ENCODE data around the gene TSC22D3.

The TSC22D3 gene

GRCh38 chrX:107776649-107777535, 1.3 kb upstream of the TSC22D3 start:
- TF ChIP-seq SIN3A (IDR thresholded peaks at IDR 0.05; ENCODE audit: borderline replicate concordance, insufficient read depth, low read length) (no peak), TAF1 (IDR thresholded peaks at IDR 0.05; ENCODE audit: borderline replicate concordance, insufficient read depth, low read length) (no peak), FOXP2 (optimal IDR thresholded peaks at IDR 0.05; ENCODE audit: borderline replicate concordance, extremely low read depth, extremely low read length, insufficient read depth) (no peak), POLR2AphosphoS5 (IDR thresholded peaks at IDR 0.05; ENCODE audit: low read depth, low read length) (no peak), REST (IDR thresholded peaks at IDR 0.05; ENCODE audit: insufficient read depth in 1 of 2, low read depth in 2 of 2, low read length in 2 of 2) (no peak)

DNA sequence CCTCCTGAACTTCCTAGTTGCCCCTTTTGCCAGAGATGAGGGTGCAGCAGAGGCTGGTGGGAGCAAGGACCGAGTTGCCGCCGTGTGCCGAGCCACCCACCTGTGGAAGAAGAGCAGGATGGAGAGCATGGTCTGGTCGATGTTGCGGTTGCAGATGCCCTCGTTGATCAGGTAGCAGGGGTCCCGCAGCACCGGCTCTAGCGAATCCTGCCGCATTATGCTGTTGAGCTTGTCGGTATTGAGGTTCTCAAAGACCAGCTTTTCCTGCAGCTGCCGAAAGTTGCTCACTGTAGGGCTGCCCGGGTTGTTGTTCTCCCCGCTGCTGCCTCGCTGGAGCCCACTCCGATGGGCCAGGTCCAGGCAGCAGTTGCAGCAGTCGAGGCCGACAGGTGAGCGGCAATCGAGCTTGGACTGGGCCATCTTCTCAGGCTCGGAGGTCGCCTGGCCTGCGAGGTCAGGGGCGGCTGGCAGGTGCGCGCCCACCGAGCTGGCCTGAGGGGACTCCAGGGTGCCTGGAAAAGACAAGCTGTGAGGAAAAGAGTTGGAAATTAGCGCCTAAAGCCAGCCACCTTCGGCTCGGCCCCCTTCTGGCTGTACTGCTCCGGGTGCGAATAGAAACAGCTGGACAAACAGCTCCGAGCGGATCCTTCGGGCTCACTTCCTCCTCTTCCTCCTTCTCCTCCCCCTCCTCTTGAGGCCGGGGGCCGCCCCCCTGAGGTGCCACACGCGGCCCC, 420 bp downstream of the TSC22D3 start:
- TF ChIP-seq POLR2AphosphoS5 (IDR thresholded peaks at IDR 0.05; ENCODE audit: low read depth, low read length), result no peak
- TF ChIP-seq REST (IDR thresholded peaks at IDR 0.05; ENCODE audit: insufficient read depth in 1 of 2, low read depth in 2 of 2, low read length in 2 of 2), result no peak
- TF ChIP-seq FOXP2 (optimal IDR thresholded peaks at IDR 0.05; ENCODE audit: borderline replicate concordance, extremely low read depth, extremely low read length, insufficient read depth), result no peak
- no peak for TF ChIP-seq TAF1 (IDR thresholded peaks at IDR 0.05; ENCODE audit: borderline replicate concordance, insufficient read depth, low read length)
- TF ChIP-seq SIN3A (IDR thresholded peaks at IDR 0.05; ENCODE audit: borderline replicate concordance, insufficient read depth, low read length), result no peak

DNA sequence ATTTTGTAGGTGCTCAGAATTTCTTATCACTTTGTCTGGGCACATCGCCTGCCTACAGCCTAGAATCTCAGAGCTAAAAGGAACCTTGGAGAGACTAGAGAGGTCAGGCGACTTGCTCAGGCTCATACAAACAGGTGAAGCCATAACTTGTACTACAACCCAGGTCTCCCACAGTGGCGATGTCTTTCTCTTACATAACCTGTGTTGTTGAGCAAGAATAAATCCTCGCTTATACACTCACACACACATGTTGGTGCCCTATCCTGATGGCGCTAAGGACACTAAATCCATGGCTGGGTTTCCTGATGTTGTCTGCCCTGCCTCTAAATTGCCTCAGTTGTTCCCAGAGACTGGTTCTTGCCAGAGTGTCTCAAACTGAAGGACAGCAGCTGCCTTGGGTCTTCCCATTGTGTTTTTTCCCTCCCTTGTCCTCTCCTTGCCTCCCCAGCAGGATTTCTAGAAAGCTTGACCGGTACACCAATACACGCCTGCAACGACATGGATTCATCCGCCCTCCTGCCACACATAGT, 1.6 kb downstream of the TSC22D3 start:
- TF ChIP-seq REST (IDR thresholded peaks at IDR 0.05; ENCODE audit: insufficient read depth in 1 of 2, low read depth in 2 of 2, low read length in 2 of 2) (no peak), TAF1 (IDR thresholded peaks at IDR 0.05; ENCODE audit: borderline replicate concordance, insufficient read depth, low read length) (no peak), FOXP2 (optimal IDR thresholded peaks at IDR 0.05; ENCODE audit: borderline replicate concordance, extremely low read depth, extremely low read length, insufficient read depth) (no peak), SIN3A (IDR thresholded peaks at IDR 0.05; ENCODE audit: borderline replicate concordance, insufficient read depth, low read length) (no peak), POLR2AphosphoS5 (IDR thresholded peaks at IDR 0.05; ENCODE audit: low read depth, low read length) (no peak)

DNA sequence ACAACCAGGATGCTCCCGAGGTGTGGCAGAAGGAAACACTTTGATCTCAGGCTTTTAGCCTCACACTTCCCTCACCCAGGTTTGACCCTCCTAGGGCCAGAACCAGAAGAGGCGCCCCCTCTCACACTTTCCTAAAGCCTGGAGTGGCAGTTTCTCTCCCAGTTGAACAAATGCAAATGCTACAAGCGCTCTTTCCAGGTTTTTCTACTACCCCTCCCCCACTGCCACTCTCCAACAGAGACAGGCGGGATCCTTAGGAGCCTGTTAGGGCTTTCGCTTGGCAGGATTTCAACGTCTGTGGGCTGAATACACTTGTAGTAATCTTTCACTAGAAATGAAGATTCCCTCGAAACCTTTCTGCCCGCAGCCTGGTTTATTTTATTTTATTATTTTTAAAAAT, 2.4 kb downstream of the TSC22D3 start:
- no peak for TF ChIP-seq REST (IDR thresholded peaks at IDR 0.05; ENCODE audit: insufficient read depth in 1 of 2, low read depth in 2 of 2, low read length in 2 of 2)
- TF ChIP-seq FOXP2 (optimal IDR thresholded peaks at IDR 0.05; ENCODE audit: borderline replicate concordance, extremely low read depth, extremely low read length, insufficient read depth), result no peak
- no peak for TF ChIP-seq TAF1 (IDR thresholded peaks at IDR 0.05; ENCODE audit: borderline replicate concordance, insufficient read depth, low read length)
- no peak for TF ChIP-seq SIN3A (IDR thresholded peaks at IDR 0.05; ENCODE audit: borderline replicate concordance, insufficient read depth, low read length)
- no peak for TF ChIP-seq POLR2AphosphoS5 (IDR thresholded peaks at IDR 0.05; ENCODE audit: low read depth, low read length)

Data from PFSK-1 (cell line).